C4-2B (cell line): ENCODE measurements around the gene ZFYVE19.
"Not testable (repeated sequence)": the region's sequence is repeated elsewhere in the genome, so short reads cannot be mapped to it uniquely, and the experiment has no call there.

Source experiments
- H3K27ac ChIP-seq: fragments of 450-650 bp; 2 replicates; pipeline ENCODE4 v1.5.1; 2017
- ZFX ChIP-seq: fragments of 450-650 bp; IDR thresholded peaks from 2 replicates; pipeline ENCODE4 v1.6.1; 2017
- TF ChIP-seq, protein P1 (sequence below): fragments of 450-650 bp; conservative IDR thresholded peaks from 2 replicates; pipeline ENCODE4 v1.5.1; 2017; ENCODE audit warnings: mild to moderate bottlenecking

The ZFYVE19 gene

GRCh38 chr15:40854161-40854560 is 47.3 kb downstream of the ZFYVE19 start:
- TF ChIP-seq, protein P1, sequence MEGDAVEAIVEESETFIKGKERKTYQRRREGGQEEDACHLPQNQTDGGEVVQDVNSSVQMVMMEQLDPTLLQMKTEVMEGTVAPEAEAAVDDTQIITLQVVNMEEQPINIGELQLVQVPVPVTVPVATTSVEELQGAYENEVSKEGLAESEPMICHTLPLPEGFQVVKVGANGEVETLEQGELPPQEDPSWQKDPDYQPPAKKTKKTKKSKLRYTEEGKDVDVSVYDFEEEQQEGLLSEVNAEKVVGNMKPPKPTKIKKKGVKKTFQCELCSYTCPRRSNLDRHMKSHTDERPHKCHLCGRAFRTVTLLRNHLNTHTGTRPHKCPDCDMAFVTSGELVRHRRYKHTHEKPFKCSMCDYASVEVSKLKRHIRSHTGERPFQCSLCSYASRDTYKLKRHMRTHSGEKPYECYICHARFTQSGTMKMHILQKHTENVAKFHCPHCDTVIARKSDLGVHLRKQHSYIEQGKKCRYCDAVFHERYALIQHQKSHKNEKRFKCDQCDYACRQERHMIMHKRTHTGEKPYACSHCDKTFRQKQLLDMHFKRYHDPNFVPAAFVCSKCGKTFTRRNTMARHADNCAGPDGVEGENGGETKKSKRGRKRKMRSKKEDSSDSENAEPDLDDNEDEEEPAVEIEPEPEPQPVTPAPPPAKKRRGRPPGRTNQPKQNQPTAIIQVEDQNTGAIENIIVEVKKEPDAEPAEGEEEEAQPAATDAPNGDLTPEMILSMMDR = no peak
- TF ChIP-seq ZFX = no peak
- no peak overlapping the region for H3K27ac ChIP-seq

GRCh38 chr15:40855706-40856234 is 48.9 kb downstream of the ZFYVE19 start:
- no peak for TF ChIP-seq ZFX
- TF ChIP-seq, protein P1 = no peak
- H3K27ac ChIP-seq = peak overlapping the region; percentile 80

DNA sequence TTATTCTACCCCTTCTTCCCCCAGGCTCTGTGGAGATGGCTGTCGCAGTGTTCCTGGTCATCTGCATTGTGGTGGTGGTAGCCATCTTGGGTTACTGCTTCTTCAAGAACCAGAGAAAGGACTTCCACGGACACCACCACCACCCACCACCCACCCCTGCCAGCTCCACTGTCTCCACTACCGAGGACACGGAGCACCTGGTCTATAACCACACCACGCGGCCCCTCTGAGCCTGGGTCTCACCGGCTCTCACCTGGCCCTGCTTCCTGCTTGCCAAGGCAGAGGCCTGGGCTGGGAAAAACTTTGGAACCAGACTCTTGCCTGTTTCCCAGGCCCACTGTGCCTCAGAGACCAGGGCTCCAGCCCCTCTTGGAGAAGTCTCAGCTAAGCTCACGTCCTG is 49.9 kb downstream of the ZFYVE19 start:
- TF ChIP-seq ZFX = no peak
- TF ChIP-seq, protein P1 = no peak

DNA sequence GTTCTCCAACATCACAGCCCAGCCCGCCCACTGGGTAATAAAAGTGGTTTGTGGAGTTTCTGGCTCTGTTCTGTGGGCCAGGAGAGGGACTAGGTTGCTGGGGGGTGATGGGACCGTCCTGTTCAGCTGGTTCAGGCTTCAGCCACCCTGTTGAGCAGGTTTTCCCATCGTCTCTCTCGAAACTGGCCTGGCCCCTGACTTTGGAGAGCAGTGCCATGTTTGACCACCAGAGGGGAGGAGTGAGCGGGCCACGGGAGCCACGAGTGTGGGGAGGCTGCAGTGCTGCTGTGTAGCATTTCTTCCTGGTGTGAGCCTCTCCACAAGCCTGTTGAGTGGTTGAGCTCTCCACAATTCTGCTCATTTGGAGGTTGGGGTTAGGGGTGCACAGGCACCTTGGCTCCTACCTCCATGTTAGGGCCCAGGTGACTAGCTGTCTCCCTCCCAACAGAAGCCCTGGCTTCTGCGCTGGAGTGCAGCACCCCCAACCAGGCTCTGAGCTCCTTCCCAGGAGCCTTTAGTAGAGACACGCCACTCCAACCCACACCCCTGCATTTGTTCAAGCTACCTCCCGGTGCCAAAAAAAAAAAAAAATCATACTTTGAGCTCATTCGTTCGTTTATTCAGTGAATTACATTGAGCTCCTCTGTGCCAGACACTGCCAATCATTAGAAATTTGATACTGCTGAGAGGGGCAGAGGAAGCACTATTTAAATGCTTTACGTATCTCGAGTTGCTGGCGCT is 50.9 kb downstream of the ZFYVE19 start:
- no peak for TF ChIP-seq ZFX
- TF ChIP-seq, protein P1 = peak; percentile 99
- H3K27ac ChIP-seq = peak overlapping the region; percentile 80

More for the DNA sequence above, 49.9 kb downstream of the ZFYVE19 start:
- H3K27ac ChIP-seq = peak overlapping the region; percentile 80

GRCh38 chr15:40858706-40859105 is 51.8 kb downstream of the ZFYVE19 start:
- no peak for TF ChIP-seq ZFX
- TF ChIP-seq, protein P1 = no peak
- peak overlapping the region; percentile 80; the same call in 1 of the 2 replicates for H3K27ac ChIP-seq

GRCh38 chr15:40859206-40859851 is 52.4 kb downstream of the ZFYVE19 start:
- TF ChIP-seq, protein P1 = peak; percentile 89
- no peak for TF ChIP-seq ZFX
- no peak overlapping the region for H3K27ac ChIP-seq

DNA sequence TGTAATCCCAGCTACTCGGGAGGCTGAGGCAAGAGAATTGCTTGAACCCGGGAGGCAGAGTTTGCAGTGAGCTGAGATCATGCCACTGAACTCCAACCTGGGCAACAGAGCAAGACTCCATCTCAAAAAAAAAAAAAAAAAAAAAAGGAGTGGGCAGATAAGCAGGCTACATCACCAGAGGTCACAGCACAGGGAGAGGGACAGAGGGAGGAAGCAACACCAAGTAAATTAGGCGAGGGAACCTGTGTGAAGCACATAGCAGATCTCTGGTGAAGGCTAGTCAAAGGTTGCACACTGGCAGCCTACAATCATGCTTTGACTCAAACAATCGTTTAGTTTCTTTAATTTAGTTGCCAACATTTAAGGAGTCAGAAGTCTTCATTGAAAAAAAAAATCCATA is 54.3 kb downstream of the ZFYVE19 start:
- H3K27ac ChIP-seq = not testable (repeated sequence)
